Daoy (cell line): ENCODE results near the gene EGLN2. TPM values are rescaled to one million over a fixed set of nuclear protein-coding genes. Genes with fewer than 3 reads are reported as not detected.
"Not testable (repeated sequence)": the region's sequence is repeated elsewhere in the genome, so short reads cannot be mapped to it uniquely, and the experiment has no call there.

ENCODE experiments used
- DNase-seq: peaks from one replicate; pipeline ENCODE4 v3.0.0-alpha.2; 2015; ENCODE audit warnings: low read depth
- total RNA-seq: library from RNA; depleted of rRNA; stranded (reverse); fragments of >200 nt; shearing (Covaris generic); gene quantifications from 2 replicates; pipeline ENCODE4 v1.2.3, GENCODE V29; 2014

Gene EGLN2
- total RNA-seq, 1 experiment from 2014 or later: 46.0 TPM

DNA sequence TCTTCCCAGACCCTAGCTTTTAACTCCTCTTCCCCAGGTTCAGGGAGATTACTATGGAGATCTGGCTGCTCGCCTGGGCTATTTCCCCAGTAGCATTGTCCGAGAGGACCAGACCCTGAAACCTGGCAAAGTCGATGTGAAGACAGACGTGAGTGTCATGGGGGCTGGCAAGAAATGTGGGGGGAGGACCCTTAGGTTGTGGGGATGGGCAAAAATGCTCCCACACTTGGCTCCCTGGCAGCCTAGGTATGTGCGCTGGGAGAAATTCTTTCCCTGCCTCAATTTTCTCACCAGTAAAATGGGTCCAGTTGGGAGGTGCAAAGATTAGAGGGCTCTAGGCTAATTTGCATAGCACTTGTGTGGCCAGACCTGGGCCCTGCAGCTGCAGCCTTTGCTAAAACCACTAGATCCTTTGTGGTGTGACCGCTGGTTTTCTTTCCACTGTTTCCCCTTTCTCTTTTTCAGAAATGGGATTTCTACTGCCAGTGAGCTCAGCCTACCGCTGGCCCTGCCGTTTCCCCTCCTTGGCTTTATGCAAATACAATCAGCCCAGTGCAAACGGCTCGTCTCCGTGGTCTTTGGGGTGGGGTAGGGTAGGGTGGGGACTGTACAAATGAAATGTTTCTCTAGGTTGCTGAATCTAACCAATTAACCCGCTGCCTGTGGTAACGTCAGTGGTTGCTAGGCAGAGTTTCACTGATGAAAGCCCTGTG, 21.9 kb upstream of the EGLN2 start:
- peak; percentile 91 for DNase-seq

DNA sequence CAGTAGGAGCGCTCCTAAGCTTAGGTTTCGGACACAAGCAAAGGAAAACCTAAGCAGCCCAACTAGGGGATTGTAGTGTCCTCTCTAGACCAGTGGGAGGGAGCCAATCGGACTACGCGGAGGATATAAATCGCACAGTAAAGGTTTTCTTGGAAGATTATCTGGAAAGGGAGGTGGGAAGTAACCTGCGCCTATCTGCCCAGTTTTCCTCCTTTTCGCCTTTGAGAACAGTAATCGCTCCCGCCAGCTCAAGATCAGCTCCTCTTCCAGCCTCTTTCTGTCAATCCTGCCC, 21.4 kb upstream of the EGLN2 start:
- DNase-seq: no peak

DNA sequence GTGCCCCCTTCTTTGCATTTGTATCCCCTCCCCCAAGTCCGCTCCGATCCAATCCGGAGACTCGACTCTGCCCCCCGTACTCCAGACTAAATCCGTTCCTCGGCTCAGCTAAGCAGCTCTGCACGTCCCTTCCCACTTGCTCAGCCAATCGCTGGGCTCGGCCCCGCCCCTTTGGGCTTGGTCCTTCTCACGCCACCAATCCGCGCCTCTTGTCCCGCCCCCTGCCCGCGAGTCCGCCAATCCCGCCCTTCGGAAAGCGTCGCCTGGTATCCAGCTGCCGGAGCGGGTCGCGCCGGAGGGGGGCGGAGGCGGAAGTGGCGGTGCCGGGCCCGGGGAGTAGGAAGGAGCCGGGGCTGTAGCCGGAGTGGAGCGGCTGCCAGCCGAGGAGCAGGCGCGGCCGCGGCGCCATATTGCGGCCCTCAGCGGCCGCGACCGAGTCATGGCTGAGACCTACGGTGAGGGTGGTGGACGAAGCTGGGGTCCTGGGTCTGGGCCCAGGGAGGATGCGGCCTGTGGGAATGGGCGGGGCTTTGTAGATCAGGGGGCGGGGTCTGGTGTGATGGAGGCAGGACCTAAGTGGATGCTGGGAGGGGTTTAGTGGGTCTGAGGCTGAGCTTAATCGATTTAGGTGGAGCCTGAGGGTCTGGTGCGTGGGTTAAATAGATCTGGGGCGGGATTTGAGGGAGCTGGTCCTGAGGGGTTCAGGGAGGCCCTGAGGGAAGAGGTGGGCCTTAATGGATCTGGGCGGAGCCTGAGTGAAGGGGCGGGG, 20.9 kb upstream of the EGLN2 start, which contains the start of gene RAB4B:
TSS of gene RAB4B (plus strand) at position 311 of the 769 bp plus-strand sequence. CDS start at position 440, 129 bp downstream.
- peak; percentile 100 for DNase-seq

DNA sequence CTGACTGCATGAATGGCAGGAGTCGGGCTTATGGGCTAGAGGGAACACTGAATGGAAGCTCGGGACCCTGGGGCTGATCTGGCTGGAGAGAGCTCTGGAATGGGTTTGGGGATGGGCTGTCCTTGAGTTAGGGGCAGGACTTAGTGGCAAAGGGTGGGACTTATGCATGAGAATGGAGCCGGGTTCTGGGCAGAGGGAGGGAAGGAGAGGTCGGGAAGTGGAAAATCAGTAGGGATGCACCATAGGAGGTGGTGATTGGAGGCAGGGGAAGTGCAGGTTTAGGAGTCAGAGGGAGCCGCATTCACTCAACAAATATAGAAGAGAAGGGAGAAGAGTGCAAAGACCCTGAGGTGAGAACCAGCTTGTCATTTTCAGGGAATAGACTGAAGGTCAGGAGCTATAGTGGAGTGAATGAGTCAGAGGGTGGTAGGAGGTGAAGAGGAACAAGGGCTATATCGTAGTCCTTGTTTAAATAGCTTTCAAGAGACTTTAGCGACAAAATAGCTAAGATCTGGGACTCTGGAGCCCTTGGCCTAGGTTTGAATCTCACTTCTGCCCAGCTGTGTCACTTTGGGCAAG, 20.2 kb upstream of the EGLN2 start:
- no peak for DNase-seq

DNA sequence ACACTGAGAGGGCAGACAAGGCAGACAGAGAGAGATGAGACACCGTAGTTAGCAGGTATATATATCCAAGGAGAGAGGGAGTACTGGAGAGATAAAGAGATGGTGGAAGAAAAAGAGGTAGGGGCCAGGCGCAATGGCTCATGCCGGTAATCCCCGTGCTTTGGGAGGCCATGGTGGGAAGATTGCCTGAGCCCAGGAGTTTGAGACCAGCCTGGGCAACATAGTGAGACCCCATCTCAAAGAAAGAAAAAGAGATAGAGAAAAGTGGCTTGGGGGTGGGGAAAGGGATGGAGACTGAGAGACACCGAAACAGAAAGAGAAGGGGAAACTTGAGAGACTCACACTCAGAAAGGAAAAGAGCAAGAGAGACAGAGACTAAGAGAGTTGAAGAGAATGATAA, 18.4 kb upstream of the EGLN2 start:
- no peak for DNase-seq

DNA sequence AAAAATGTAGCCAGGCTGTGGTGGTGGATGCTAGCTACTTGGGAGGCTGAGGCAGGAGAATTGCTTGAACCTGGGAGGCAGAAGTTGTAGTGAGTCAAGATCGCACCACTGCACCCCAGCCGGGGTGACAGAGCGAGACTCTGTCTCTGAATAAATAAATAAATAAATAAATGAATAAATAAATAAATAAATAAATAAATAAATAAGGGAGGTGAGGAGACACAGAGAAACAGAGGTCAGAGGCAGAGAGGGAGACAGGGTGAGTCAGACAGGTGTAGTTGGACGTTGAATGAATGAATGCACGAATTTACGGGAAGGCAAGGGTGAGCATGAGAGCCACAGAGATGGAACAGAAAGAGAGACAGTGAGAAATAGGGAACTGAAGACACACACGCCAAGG, 17.9 kb upstream of the EGLN2 start:
- no peak for DNase-seq

DNA sequence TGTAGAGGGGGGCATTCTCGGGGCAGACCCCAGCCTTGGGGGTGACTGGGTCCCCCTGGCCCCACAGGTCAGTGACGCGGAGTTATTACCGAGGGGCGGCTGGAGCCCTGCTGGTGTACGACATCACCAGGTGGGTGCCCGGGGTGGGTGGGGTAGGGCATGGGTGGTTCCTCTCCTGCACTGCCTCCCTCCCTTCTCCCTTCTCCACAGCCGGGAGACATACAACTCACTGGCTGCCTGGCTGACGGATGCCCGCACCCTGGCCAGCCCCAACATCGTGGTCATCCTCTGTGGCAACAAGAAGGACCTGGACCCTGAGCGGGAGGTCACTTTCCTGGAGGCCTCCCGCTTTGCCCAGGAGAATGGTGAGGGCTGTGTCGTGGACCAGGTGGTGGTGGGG, 15.3 kb upstream of the EGLN2 start:
- DNase-seq: no peak

DNA sequence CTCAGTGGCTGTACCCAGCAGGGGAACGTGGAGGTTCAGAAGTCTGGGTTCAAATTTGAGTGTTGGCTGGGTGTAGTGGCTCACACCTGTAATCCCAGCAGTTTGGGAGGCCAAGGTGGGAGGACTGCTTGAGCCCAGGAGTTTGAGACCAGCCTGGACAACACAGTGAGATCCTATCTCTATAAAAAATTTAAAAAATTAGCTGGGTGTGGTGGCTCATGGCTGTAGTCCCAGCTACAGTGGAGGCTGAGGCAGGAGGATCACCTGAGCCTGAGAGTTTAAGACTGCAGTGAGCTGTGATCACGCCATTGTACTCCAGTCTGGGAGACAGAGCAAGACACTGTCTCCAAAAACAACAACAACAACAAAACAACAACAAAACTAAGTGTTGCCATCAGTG, 14.8 kb upstream of the EGLN2 start:
- not testable (repeated sequence) for DNase-seq

DNA sequence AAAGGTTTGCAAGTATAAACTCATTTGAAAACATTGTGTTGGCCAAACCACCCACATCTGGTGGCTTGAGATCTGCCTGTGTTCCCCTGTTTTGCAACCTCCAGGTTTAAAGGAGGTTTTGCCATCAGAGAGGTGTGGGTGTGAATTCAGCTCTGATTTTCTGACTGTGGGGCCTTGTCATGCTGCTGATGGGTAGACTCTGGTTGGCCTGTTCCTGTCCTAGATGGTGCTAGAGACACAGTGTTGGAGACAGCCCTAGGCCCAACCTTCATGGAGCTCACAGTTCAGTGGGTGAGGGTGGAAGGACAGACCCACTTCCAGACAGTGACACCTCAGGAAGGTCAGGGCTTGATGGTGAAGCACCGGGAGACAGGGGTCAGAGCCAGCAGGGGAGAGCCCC, 13.5 kb upstream of the EGLN2 start:
- DNase-seq: no peak

DNA sequence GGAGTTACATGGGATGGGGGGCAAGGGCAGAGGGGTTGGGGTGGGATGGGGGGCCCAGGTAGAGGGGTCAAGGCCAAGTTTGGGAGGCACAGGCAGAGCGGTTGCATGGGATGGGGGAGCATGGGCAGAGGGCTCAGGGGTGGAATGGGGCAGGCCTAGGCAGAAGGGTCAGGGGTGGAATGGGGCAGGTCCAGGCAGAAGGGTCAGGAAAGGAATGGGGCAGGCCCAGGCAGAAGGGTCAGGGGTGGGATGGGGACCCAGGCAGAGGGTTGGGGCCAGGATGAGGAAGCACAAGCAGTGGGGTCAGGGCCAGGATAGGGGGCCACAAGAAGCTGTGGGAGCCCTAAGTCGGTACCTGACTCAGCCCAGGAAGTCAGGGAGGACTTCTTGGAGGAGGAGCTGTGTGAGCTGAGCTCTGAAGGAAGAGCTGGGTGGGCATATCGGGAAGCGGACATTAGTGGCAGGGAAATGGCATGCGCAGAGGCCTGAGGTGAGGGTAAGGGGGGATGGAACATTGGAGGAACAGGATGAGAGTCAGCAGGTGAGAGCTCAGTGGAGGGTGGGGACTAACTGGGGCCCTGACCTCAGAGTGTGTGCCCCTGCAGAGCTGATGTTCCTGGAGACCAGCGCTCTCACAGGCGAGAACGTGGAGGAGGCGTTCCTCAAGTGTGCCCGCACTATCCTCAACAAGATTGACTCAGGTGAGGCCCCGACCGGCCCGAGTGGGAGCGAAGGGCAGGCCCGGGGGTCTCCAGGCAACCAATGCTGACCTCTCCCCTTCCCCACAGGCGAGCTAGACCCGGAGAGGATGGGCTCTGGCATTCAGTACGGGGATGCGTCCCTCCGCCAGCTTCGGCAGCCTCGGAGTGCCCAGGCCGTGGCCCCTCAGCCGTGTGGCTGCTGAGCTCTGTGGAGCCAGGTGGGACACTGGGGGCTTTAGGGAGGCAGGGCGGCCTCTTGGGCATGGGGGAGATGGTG, 12.6 kb upstream of the EGLN2 start:
- no peak for DNase-seq

DNA sequence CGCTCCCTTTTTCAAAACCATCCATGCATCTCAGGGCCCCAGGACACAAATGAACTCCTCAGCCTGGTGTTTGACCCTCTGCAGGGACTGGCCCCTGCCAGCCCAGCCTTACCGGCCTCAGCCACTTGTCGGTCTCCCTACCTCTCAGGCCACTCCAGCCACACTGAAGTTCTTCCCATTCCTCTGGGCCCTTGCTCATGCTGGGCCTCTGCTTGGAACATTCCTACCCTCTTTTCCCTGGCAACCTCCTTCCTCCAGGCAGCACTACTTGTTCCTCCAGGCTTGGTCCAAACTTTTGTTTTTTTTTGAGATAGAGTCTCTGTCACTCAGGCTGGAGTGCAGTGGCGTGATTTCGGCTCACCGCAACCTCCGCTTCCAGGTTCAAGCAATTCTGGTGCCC, 7.6 kb upstream of the EGLN2 start:
- no peak for DNase-seq

DNA sequence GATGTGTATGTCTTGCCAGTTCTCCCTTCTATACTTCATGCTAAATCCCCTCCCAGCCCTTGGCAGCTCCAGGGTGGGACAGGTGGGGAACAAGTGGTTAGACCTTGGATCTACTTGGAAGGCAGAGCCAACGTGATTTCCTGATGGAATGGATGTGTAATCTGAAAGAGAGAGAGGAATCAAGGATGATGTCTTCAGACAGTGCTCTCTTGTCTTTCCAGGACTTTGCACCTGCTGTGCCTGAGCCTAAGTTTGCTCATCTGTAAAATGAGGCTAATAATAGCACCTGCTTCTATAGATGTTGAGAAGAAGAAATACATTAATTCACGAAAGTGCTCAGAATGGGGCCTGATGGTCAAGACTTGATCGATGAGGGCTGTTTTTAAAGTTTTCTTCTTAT, 7.0 kb upstream of the EGLN2 start:
- no peak for DNase-seq

DNA sequence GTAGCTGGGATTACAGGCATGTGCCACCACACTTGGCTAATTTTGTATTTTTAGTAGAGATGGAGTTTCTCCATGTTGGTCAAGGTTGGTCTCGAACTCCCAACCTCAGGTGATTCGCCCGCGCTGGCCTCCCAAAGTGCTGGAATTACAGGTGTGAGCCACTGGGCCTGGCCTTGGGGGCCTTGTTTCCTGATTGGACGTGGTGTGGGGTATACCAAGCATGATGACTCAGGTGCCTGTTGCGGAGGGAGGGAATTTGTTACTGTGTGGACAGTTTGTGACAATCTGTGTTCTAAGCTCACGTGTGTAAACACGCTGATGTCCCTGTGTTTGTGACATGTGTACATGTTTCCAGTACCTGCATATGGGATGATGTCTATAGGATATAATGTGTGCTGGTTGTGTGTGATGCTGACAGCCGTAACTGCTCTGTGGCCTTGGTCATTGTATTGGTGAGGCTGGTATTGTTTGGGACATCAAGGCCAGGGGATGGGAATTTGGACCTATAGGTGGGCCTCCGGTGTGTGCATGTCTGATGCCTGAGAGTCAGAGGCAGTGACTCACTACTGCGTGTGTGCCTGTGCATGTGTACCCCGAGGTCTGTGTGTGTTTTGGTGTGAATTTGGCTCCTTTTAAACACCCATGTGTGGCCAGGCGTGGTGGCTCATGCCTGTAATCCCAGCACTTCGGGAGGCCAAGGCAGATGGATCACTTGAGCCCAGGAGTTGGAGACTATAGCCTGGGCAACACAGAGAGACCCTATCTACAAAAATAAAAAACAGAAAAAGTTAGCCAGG, 1.6 kb upstream of the EGLN2 start:
- no peak for DNase-seq

DNA sequence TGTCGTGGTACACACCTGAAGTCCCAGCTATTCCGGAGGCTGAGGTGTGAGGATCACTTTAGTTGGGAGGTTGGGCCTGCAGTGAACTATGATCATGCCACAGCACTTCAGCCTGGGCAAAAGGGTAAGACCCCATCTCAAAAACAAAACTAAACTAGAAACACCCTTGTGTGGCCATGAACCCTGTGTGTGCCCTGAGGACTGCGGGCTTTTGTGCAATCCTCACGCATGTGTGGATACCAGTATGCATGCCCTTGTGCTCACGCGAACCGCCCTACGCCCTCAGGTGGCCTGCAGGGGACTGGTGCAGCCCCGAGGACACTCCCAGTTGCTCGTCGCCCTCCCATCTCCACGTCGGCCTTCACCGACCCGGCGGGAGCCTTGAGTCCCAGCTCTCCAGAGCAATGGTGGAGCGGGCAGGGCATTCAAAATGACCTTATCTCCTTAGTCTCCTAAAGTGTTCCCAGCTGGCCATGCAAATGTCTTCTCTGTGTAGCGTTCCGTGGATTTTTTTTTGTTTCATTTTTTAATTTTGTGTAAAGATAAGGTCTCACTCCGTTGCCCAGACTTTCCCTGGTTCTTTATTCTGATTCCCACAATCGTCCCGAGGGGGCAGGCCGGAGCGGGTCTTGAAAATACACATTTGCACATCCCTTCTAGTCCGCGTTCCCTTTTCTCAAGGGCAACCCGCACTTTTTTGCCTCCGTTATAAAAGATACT, 868 bp upstream of the EGLN2 start:
- peak; percentile 64 for DNase-seq

DNA sequence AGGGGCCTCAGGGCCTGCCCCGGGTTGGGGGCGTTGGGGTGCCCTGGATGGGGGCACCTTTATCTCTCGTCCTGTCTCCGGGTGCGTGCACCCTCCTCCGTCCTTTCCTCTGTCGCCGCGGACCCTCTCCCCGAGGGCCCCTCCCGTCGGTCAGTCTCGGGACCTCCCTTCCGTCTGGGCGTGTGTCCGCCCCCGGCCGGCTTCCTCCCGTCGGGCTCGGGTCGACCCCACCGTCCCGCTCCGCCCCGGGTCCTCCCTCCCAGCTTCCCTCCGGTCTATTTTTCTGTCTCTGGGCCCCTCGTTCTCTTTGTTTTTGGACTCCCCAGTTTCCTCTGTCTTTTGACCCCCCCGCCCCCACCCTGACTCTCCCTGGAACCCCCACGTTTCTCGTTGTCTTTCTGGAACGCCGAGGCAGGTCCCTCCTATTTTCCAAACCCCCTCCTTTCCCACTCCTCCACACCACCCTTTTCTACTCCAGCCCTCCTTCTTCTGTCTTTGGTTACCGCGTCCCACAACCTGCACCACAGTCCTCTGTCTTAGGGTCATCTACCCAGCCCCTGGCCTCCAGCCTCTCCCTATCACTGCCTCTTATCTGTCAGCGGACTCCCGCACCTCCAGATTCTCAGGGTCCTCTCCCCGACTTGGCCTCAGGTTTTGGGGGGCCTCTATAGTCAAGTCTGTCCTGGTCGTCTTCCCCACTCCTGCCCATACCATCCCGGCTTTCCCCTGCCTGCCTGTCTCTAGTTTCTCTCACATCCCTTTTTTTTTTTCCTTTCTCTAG, 757 bp downstream of the EGLN2 start:
- peak; percentile 45 for DNase-seq

DNA sequence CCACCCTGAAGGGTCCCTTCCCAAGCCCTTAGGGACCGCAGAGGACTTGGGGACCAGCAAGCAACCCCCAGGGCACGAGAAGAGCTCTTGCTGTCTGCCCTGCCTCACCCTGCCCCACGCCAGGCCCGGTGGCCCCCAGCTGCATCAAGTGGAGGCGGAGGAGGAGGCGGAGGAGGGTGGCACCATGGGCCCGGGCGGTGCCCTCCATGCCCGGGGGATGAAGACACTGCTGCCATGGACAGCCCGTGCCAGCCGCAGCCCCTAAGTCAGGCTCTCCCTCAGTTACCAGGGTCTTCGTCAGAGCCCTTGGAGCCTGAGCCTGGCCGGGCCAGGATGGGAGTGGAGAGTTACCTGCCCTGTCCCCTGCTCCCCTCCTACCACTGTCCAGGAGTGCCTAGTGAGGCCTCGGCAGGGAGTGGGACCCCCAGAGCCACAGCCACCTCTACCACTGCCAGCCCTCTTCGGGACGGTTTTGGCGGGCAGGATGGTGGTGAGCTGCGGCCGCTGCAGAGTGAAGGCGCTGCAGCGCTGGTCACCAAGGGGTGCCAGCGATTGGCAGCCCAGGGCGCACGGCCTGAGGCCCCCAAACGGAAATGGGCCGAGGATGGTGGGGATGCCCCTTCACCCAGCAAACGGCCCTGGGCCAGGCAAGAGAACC, 1.5 kb downstream of the EGLN2 start:
- no peak for DNase-seq

DNA sequence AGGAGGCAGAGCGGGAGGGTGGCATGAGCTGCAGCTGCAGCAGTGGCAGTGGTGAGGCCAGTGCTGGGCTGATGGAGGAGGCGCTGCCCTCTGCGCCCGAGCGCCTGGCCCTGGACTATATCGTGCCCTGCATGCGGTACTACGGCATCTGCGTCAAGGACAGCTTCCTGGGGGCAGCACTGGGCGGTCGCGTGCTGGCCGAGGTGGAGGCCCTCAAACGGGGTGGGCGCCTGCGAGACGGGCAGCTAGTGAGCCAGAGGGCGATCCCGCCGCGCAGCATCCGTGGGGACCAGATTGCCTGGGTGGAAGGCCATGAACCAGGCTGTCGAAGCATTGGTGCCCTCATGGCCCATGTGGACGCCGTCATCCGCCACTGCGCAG, 2.0 kb downstream of the EGLN2 start:
- no peak for DNase-seq

DNA sequence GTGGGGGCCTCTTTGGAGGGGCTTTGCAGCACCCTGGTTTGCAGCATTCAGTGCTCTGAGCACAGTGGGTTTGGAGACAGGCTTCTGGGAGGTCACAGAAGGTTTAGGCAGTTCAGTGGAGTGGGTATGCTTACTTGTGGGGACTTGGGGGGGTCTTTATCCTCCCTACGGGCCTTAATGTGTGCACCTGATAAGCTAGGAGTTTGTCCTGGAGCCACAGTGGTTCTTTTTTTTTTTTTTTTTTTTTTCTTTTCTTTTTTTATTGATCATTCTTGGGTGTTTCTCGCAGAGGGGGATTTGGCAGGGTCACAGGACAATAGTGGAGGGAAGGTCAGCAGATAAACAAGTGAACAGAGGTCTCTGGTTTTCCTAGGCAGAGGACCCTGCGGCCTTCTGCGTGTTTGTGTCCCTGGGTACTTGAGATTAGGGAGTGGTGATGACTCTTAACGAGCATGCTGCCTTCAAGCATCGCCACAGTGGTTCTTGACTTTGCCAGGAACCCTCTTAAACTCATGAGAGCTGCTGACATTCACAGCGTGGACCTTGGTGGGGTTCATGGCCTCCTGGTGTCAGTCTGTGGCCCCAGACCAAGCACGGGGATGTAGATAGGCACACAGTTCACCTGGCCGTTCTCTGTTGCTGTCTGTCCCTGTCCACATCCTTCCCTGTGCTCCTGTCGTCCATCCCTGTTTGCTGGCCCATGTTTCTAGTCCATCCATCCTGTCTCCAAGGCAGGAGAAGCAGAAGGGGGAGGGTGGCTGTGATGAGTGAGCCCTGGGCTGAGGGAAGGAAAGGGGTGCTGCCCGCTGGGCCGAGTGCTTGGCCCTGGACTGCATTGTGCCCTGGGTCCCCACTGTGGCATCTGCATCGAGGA, 2.7 kb downstream of the EGLN2 start:
- no peak for DNase-seq
